ENCODE data around the gene NRL.

DNA sequence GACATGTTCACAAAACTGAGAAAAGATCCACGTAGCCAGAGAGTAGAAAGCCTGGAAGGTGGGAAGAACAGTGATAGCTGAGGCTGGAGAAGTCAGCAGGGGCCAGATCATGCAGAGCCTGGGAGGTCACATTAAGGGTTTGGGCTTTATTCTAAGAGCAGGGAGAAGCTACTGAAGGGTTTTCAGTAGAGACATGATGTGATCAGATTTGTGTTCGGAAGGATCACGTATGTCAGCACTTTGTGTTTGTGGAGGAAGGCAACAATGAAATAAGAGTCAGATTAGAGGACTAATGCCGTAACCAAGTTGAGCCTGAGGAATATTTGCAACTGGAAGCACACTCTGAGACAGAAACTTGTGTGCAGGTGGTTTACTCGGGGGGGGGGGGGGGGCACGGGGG, 24.9 kb downstream of the NRL start:
- TF ChIP-seq, protein P1, sequence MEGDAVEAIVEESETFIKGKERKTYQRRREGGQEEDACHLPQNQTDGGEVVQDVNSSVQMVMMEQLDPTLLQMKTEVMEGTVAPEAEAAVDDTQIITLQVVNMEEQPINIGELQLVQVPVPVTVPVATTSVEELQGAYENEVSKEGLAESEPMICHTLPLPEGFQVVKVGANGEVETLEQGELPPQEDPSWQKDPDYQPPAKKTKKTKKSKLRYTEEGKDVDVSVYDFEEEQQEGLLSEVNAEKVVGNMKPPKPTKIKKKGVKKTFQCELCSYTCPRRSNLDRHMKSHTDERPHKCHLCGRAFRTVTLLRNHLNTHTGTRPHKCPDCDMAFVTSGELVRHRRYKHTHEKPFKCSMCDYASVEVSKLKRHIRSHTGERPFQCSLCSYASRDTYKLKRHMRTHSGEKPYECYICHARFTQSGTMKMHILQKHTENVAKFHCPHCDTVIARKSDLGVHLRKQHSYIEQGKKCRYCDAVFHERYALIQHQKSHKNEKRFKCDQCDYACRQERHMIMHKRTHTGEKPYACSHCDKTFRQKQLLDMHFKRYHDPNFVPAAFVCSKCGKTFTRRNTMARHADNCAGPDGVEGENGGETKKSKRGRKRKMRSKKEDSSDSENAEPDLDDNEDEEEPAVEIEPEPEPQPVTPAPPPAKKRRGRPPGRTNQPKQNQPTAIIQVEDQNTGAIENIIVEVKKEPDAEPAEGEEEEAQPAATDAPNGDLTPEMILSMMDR (IDR thresholded peaks at IDR 0.05; ENCODE audit: insufficient read depth, low read depth, low read length): no peak
- no peak for TF ChIP-seq EZH2 (IDR thresholded peaks at IDR 0.05; ENCODE audit: insufficient read depth, low read length)
